Transverse colon (tissue), 4 donors: ENCODE data around the gene CGREF1. TPM values are rescaled to one million over a fixed set of nuclear protein-coding genes. Genes with fewer than 3 reads are reported as not detected.

Source experiments
- DNase-seq: peaks from one replicate; pipeline ENCODE4 v3.0.0-alpha.2; 2019
- H3K27ac ChIP-seq, 4 donors: fragments of 200-600 bp; sonication (generic); 2 replicates each; pipeline ENCODE4 v1.5.1; 2016 to 2018; ENCODE audit warnings: inconsistent platforms in 4 of 4
- H3K27me3 ChIP-seq: fragments of 200-600 bp; sonication (generic); 2 replicates; pipeline ENCODE4 v1.5.1; 2017; ENCODE audit warnings: inconsistent platforms
- H3K36me3 ChIP-seq, 4 donors: fragments of 200-600 bp; sonication (generic); 2 replicates each; pipeline ENCODE4 v1.5.1; 2017 to 2019; ENCODE audit warnings: inconsistent platforms in 4 of 4
- H3K4me1 ChIP-seq, 4 donors: fragments of 200-600 bp; sonication (generic); 2 replicates each; pipeline ENCODE4 v1.5.1; 2017 to 2020; ENCODE audit warnings: inconsistent platforms in 4 of 4
- H3K4me3 ChIP-seq, 4 donors: fragments of 200-600 bp; sonication (generic); 1 replicate in 1 of 4; 2 replicates in 3 of 4; pipeline versions ENCODE4 v1.5.1 to v1.6.1; 2017 to 2019; ENCODE audit warnings: inconsistent platforms in 4 of 4
- H3K9me3 ChIP-seq, 2 donors: fragments of 200-600 bp; sonication (generic); 2 replicates each; pipeline ENCODE4 v1.5.1; 2017 to 2019; ENCODE audit warnings: inconsistent platforms in 2 of 2
- CTCF ChIP-seq, 5 experiments: fragments of 200-600 bp in 3 of 5; fragments of 450-650 bp in 2 of 5; sonication (generic) in 3 of 5; IDR thresholded peaks; 1 replicate in 2 of 5; 2 replicates in 3 of 5; pipeline ENCODE4 v1.5.1; 2016 to 2017; ENCODE audit warnings: antibody characterized with exemption in 5 of 5, inconsistent platforms in 3 of 5, mild to moderate bottlenecking in 2 of 5, moderate library complexity in 1 of 5
- EP300 ChIP-seq: sonication (generic); formaldehyde crosslinking; IDR thresholded peaks from one replicate; pipeline ENCODE4 v1.6.1; 2017; ENCODE audit warnings: antibody characterized with exemption, low read depth
- POLR2A ChIP-seq: fragments of 450-650 bp; IDR thresholded peaks from one replicate; pipeline ENCODE4 v1.6.1; 2016; ENCODE audit warnings: antibody characterized with exemption, mild to moderate bottlenecking, moderate library complexity
- POLR2AphosphoS5 ChIP-seq, 3 donors: sonication (generic); formaldehyde crosslinking; IDR thresholded peaks; one replicate each; pipeline ENCODE4 v1.6.1; 2016; ENCODE audit warnings: antibody characterized with exemption in 3 of 3
- WGBS, 2 donors: methylation state at CpG; one replicate each; pipeline ENCODE4 v1.1.5; 2018; ENCODE audit warnings: low coverage in 1 of 2; 5-methylcytosine and 5-hydroxymethylcytosine counted together
- in situ Hi-C, 4 donors: fragments of 200-750 bp; cut with MboI; loops; one replicate each; pipeline versions ENCODE4 v1.15.0 to v1.15.1; 2017; ENCODE audit warnings: low sequenced_read_pairs in 3 of 4, low pct_ligation_motif_present in 1 of 4, low pct_unique_long_range_greater_than_20kb in 1 of 4
- intact Hi-C: fragments of 100-400 bp; cut with DNase I; formaldehyde crosslinking; loops from one replicate; pipeline ENCODE4 v1.15.1; 2023; ENCODE audit warnings: low total_unique reads
- total RNA-seq, 4 donors: library from RNA; depleted of rRNA; stranded (reverse); fragments of >200 nt; gene quantifications; one replicate each; pipeline ENCODE4 v1.1.0, GENCODE V29; 2016

CGREF1 gene
- total RNA-seq, 4 donors from 2014 or later: 0.27 to 4.9 (median 1.1) TPM; not detected in 1

GRCh38 chr2:27054721-27055120 lies 64.2 kb downstream of the CGREF1 start:
- peaks cover 0 to 12% (median 4%) of the 10 kb centered on the region in 4 donors for H3K36me3 ChIP-seq
- H3K4me3 ChIP-seq: no peak overlapping the region
- 93 to 100% methylated on average over 2 to 11 of the region's 11 CpGs for WGBS, 2 donors
- TF ChIP-seq POLR2AphosphoS5 (IDR thresholded peaks at IDR 0.05) (no peak), POLR2A (no peak), EP300 (no peak), CTCF (IDR thresholded peaks at IDR 0.05) (no peak)
- no peaks in the 10 kb centered on the region for H3K9me3 ChIP-seq
- no peak overlapping the region for H3K27ac ChIP-seq
- in situ Hi-C loops (no loop called here), intact Hi-C loops (loop anchor here (5.0 kb wide), 1 partner anchor 33 kb away; the partner anchor contains the start of gene KHK)
- no peak for DNase-seq
- H3K27me3 ChIP-seq: no peaks in the 10 kb centered on the region
- peaks cover under 1 to 11% (median 10%) of the 10 kb centered on the region in 4 donors for H3K4me1 ChIP-seq

- no peak for TF ChIP-seq POLR2AphosphoS5 (IDR thresholded peaks at IDR 0.05)
- no peak for TF ChIP-seq CTCF (IDR thresholded peaks at IDR 0.05)
- no peak for TF ChIP-seq EP300
- no peak for TF ChIP-seq POLR2A
- Histone ChIP-seq H3K9me3 (no peaks in the 10 kb centered on the region), H3K27ac (no peak overlapping the region), H3K4me1 (peaks cover 7 to 18% (median 16%) of the 10 kb centered on the region in 4 donors), H3K36me3 (peaks cover 0 to 12% (median 4%) of the 10 kb centered on the region in 4 donors), H3K27me3 (no peaks in the 10 kb centered on the region), H3K4me3 (no peak overlapping the region)
- DNase-seq: no peak
- WGBS, 2 donors: 90 to 100% methylated on average over 1 to 8 of the region's 8 CpGs
- in situ Hi-C loops: no loop called here
- intact Hi-C loops: loop anchor here (5.0 kb wide), 1 partner anchor 34 kb away; the partner anchor contains the start of gene KHK
Observed at GRCh38 chr2:27053776-27054175, 65.2 kb downstream of the CGREF1 start.

- H3K4me3 ChIP-seq: no peak overlapping the region
- no peak for DNase-seq
- 83 to 92% methylated on average over 3 to 11 of the region's 11 CpGs for WGBS, 2 donors
- H3K4me1 ChIP-seq: peaks cover 7 to 18% (median 16%) of the 10 kb centered on the region in 4 donors
- H3K9me3 ChIP-seq: no peaks in the 10 kb centered on the region
- H3K27me3 ChIP-seq: no peaks in the 10 kb centered on the region
- peaks cover 0 to 12% (median 4%) of the 10 kb centered on the region in 4 donors for H3K36me3 ChIP-seq
- TF ChIP-seq POLR2A: no peak
- in situ Hi-C loops: no loop called here
- no peak overlapping the region for H3K27ac ChIP-seq
- intact Hi-C loops: loop anchor here (5.0 kb wide), 1 partner anchor 34 kb away; the partner anchor contains the start of gene KHK
Observed at GRCh38 chr2:27053321-27053720, 65.6 kb downstream of the CGREF1 start.

- TF ChIP-seq CTCF (IDR thresholded peaks at IDR 0.05) (no peak), EP300 (no peak), POLR2A (no peak), POLR2AphosphoS5 (IDR thresholded peaks at IDR 0.05) (no peak)
- WGBS, 2 donors: 5 to 20% methylated on average over 1 to 17 of the region's 24 CpGs
- intact Hi-C loops (loop anchor here (5.0 kb wide), 1 partner anchor 35 kb away; the partner anchor contains the start of gene KHK), in situ Hi-C loops (no loop called here)
- Histone ChIP-seq H3K36me3 (peaks cover 0 to 12% (median 4%) of the 10 kb centered on the region in 4 donors), H3K4me3 (peak overlapping the region; percentile 83 to 97 (median 89)), H3K9me3 (no peaks in the 10 kb centered on the region), H3K27ac (peak overlapping the region; percentile 85 to 93 (median 88)), H3K4me1 (peaks cover 7 to 18% (median 16%) of the 10 kb centered on the region in 4 donors), H3K27me3 (no peaks in the 10 kb centered on the region)
- peak; percentile 43 for DNase-seq
Observed at GRCh38 chr2:27051902-27052645, 66.9 kb downstream of the CGREF1 start.
